ENCODE measurements around the gene ADGRG2.
A peak's percentile ranks its signal among the peaks of the same experiment; 100 is the strongest.
"Not testable (repeated sequence)": the region's sequence is repeated elsewhere in the genome, so short reads cannot be mapped to it uniquely, and the experiment has no call there.

Gene ADGRG2

DNA sequence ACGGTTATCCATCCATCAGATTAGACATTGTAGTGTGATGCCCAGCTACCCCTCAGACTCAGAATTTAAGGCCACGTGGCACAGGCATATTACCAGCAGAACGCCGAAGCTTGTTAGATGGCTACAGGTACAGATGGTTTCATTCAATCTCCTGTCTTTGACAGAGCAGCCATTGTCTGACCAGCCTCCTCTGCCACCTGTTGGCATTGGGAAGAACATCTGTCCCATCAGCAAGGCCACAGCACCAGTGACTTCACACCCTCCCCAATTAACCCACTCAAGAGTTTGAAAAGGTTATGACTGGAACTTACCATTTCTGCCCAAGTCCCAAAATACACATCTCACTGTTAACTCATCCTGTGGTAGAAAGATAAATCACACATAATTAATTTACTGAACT, 116.4 kb downstream of the ADGRG2 start:
- DNase-seq: no peak

DNA sequence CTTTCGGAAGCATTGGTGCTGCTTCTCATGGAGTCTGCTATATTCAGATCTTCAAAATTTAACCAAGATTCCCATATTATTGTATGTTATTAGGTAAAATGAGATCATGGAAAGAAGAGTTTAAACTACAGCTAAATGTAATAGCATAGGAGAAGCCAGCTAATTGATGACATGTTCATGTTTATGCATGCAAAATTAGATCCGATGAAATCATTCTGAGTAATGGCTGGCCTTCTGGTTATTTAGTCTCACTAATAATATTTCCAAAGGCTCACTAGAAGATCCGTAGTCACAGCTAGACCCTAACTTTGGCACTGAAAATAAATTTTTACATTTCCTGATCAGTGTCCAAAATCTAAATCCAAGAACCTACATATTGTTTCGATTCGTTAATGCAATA, 118.5 kb downstream of the ADGRG2 start:
- no peak for DNase-seq

DNA sequence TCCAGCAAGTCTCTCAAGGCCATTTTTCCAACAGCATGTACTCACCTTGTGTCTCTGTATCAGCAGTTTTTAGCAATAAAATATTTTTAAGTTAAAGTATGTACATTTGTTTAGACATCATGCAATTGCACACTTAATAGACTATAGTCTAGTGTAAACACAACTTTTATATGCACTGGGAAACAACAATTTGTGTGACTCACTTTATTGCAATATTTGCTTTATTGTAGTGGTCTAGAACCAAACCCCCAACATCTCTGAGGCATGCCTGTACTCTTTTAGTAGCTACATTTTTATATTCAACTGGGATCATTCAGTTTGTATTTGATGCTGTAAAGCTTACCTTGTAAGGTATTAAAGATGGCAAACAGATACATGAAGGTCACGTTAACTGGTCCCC, 123.6 kb downstream of the ADGRG2 start:
- DNase-seq: no peak

DNA sequence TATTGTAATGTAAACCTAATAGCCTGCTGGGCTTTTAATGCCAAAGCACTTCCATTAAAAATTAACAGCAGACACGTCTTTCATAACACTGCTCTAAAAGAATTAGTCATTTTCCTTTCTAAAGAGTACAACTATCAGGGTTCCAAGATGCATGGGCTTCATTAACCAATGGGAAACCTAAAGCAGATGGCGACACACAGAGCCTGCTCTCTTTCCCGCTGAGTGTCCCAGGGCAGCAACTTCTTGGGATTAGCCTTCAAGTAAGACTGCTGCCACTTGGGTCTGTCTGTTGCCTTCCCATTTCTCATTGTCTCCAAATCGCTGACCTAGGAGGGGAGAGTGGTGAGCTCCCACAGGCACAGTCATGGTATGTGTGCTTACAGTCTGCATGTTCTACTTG, 124.4 kb downstream of the ADGRG2 start:
- no peak for DNase-seq

DNA sequence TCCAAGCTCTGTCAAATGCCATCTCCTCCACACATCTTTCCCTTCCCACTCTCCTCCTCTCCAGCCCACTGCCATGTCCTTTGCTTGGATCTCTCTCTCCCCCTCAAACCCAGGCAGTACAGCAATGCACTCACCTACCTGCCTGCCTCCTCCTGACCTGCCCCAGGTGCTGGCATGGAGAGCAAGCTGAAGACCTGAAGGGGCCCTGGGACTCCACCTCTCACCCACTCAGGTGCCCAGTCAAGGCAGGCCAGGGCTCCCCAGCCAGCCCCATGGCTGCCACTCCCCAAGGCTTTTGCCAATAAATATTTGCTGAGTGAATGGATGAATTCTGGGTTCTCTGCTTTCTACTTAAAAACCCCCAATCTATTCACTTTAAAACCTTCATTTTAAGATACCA, 125.7 kb downstream of the ADGRG2 start:
- DNase-seq: no peak

DNA sequence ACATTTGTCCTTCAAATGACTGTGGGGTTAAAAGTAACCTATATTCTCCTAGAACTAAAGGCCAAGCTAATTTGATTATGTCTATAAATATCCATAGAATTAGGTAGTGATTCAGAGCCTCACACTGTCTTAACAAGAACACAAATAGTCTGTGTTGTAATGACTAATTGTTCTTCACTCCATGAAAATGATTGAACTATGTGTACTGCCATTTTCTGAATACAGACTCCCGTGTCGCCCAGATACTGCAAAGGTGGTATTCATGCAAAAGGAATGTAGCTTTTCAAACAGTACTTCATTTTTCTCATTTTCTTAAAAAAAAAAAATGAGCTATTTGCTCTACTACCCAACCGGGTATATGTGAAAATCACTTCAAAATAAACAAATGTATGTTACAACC, 127.0 kb downstream of the ADGRG2 start:
- no peak for DNase-seq

DNA sequence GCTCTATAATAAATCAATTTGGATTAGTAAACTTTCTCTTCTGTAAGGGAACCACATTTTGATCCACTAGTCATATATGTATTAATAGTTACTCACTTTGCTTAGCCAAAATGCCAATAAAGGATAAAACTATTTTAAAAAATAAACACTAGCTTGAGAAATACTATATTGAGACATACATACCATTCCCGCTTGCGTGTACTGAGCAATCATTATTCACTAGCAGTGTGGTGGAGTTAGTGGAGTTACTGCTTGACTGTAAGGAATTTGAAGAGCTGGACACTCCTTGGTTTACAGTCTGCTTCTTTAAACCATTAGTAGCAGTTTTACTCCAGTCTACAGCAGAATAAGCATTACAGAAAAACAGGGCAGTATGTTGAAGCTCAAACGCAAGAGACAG, 127.6 kb downstream of the ADGRG2 start:
- no peak for DNase-seq

DNA sequence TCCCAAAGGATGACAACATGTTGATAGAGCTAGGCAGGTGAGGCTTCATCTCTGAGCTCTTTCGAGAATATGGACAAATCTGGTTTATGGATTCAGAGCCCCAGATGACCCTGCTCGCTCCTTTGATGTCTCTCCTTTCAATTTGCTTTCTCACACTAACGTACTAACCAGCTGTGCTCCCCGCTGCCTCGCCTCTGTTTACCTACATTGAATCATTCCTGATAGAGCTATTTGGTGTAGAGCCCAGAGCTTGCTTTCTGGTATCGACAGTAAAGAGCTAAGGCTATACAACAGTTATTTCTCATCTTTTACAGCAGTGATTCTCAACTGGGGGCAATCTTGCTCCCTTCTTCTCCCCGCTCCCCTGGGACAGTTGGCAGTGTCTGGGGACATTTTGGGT, 129.4 kb downstream of the ADGRG2 start:
- no peak for DNase-seq

DNA sequence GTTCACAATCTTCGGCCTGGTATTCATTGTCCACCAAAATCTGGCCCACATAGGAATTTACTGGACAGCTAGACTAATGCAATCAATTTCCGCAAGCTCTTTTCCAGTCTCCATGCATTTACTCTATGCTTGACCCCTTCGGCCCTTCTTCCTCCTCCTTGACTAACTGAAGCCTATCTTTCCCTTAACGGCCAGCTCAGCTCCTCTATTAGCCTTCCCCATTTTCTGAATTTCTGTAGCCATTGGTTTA, 137.2 kb downstream of the ADGRG2 start:
- DNase-seq: no peak

DNA sequence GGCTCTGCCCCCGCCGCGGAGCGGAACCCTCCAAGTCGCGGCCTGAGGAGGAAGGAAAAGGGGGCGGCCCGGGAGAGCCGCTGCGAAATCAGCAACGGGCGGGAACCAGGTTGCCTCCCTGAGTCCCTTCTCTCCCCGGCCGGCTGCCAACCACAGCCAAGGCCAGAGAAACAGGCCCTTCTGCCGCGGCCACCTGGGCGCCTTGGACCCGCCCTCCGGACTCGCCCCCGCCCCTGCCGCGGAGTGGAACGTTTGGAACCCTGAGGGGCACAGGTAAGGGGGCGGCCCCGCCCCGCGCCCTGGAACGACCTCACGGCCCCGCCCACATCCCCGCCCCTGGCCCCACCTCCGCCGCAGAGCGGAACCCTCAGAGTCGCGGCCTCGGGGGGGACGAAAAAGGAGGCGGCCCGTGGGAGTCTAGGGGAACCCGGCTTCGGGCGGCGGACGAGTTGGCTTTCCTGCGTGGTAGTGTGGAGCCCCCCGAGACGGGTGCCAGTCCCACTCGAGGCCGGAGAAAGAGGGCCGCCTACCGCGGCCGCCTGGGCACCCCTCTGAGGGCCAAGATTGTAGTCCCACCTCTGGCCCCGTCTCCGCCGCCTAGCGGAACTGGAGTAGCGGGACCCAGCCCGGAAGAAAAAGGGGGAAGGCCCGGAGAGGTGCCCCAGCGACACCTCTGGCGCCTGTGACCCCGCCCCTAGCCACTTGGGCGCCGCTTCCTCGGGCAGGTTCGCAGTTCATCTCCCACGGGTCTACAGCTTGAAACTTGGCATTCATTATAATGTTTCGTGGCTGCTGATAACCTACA, 137.7 kb downstream of the ADGRG2 start:
- DNase-seq: peak; percentile 2 to 85 (median 66)

DNA sequence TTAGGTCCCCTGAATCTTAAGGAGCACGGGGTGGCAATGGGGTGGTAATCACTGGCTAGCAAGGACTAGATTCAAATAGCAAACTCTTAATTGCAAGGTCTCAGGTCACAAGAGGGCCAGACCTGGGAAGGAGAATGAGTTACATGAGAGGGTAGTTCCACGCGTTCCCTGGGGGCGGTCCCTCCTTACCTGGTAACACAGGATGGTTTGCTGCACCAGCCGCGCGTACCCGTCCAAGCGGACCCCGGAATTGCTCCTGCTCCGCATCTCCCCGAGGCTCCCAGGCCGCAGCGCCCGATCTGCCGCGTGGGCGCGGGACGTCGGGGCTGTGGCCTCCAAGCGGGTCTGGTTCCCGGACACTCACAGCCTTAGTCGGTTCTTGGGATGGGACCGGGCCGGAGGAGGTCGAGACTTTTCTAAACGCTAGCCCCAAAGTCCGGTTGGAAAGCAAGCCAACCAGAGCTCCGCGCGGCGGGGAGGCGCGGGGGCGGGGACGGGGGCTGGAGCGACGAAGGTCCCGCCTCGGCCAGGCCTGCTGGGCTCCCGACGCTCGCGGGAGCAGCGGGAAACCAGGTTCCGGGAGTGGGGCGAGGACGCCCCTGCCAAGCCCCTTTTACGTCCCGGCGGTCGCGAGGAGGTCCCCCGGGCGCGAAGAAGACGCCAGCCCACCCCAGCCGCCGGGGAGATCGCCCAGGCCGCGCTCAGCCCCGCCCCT, 138.4 kb downstream of the ADGRG2 start, which contains the start of gene PHKA2:
Gene PHKA2, minus strand, starts transcription at position 449 of the 715 bp plus-strand sequence. Its CDS starts 182 bp downstream, at position 267.
- DNase-seq: peak in 44 of 56 donors; percentile 0 to 65 (median 28)

DNA sequence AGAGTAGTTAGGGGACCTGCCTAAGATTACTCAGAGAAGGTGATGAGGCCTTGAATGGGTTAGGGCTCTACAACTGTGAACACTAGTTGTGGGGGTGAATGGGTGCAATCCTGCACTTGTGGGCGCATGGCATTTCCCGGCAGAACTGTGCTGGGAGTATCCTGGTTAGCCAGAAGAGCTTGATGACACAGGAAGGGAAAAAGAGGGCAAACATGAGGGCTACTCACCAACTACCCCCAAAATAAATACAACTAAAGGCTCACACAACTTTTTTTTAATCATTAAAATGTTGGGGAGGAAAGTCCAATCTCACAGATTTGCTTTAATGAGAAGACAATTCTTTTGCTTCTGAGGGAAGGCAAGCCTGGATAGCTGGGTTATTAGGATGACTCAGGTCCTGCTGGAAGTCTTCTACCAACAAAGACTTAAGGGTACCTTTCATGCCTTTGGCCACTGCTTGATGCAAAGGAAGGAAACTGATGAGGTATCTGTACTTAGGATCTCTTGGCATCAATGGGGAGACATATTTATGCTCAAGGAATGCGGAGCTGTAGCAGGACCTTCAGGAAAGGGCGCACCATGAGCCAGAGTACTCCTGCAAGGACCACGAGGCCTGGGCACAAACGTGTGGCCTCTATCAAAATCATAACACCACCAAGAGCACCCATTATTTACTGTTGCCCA, 141.0 kb downstream of the ADGRG2 start:
- no peak for DNase-seq

DNA sequence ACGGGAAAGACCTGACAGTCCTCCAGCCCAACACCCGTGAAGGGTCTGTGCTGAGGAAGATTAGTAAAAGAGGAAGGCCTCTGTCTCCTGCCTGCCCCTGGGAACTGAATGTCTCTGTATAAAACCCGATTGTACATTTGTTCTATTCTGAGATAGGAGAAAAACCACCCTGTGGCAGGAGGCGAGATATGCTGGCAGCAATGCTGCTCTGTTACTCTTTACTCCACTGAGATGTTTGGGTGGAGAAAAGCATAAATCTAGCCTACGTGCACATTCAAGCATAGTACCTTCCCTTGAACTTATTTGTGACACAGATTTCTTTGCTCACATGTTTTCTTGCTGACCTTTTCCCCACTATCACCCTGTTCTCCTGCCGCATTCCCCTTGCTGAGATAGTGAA, 142.0 kb downstream of the ADGRG2 start:
- DNase-seq: not testable (repeated sequence)

DNA sequence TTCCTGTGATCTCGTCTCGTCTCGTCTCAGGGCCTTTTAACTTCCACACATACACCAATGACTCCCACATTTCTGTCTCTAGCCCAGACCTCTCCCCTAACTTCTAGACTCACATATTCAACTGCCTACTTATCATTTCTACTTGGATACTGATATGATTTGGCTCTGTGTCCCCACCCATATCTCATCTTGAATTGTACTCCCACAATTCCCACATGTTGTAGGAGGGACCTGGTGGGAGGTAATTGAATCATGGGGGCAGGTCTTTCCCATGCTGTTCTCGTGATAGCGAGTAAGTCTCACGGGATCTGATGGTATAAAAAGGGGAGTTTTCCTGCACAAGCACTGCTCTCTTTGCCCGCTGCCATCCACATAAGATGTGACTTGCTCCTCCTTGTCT, 147.3 kb downstream of the ADGRG2 start:
- DNase-seq: no peak

DNA sequence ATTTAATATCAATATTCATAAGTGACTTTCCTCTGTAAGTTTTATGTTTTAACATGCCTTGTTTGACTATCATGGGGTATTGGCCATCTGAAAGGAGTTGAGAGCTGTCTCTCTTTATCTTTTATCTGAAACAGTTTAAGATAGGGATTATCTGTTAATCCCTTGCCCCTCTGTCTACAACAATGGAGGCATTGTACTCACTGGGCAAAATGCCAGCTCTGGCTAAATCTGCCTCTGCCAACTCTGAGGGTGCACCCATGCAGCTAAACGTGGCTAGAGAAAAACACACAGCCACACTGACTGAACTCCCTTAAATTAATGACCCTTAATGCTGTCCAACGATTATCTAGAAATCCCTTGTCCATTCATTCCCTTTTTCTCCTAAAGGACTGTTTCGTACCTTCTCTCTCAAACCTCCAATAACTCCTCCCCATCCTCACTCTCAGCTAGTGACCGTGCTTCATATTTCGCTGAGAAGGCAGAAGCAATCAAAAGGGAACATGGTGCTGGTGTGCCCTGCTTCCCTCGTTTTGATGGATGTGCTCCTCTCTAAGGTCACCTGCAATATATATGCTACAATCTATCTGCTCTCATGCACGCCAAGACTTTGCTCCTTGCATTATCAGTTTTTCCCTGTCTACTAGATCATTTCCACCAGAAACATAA, 148.6 kb downstream of the ADGRG2 start:
- DNase-seq: peak in 28 of 56 donors; percentile 0 to 67 (median 12)

DNA sequence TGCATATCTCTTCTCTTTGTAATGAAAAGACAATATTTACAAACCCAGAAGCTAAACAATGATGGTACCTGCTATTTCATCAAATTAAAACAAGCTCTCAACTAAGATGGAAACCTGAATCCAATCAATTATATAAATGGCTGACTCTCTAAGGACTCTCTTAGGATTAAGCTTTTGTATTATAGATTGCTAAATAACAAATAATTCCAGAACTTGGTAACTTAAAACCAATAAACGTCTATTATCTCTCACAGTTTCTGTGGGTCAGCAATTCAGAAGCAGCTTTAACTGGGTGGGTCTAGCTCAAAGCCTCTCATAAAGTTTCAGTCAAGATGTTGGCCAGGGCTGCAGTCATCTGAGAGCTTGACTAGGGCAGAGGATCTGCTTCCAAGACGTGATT, 150.8 kb downstream of the ADGRG2 start:
- DNase-seq: no peak

DNA sequence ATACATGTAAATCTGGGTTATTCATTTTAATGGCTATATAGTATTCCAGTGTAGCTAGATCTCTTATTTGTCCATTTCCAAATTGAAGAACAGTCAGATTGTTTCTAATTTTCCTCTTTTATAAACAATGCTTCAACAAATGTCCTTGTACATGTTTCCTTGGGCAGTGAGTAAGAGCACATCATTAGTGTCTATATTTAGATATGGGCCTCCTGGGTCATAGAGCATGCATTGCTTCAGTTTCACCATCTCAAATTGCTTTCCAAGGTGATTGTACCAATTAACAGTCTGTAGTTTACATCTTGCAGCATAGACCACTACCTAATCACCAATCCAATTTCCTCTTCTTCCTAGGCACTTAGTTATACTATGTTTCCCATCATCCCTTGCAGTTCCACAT, 151.8 kb downstream of the ADGRG2 start:
- DNase-seq: no peak

DNA sequence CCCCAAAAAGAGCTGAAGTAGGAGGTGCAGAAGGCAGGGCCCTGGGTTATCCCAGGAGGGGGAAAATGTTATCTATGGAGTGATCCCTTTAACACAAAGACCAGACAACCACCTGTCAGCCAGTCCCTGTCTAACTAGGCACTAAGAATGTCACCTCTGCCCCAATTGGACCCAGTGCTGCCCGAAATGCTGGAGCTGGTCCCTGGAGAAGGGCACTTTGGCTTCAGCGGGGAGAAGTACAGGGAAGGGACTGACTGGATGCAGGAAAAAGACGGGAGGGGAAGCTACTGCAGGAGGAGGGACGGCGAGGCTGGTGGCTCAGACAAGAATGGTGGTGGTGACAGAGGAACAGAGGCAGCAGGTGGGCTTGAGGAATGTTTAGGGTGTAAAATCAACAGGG, 155.6 kb downstream of the ADGRG2 start:
- DNase-seq: no peak

DNA sequence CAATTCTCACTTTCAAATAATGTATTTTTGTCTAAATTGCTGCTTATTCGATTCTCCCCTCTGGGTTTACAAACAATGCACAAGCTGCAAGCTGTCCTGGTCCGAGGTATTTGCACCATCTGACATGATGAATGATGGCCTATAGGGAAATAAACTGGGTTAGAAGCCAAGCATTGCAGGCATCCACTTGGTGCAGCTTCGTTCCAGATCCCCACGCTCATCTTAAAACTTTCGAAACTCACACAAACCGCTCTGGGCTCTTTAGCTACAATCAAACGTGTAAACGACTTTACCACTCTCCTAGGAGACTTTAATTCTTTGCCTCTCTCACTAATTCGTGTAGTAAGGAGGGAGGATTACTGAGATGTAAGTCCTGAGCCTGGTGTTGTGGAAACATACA, 157.4 kb downstream of the ADGRG2 start:
- DNase-seq: no peak

DNA sequence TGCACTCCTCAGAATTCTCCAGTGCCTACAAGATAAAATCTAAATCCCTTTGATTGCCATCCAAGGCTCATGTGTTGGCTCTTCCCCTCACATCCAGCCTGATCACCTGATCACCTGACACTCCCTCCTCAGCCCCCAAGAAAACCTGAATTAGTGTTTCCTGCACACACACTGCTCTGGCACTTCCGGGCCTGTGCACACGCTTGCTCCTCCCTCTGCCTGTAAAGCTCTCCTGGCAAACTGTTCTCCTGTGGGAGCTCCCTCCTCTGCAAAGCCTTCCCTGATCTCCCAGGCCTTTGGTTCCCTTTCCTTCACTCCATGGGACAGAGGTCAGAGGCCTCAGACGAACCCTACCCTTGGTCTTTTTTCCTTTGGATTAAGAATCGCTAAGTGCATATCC, 158.2 kb downstream of the ADGRG2 start:
- no peak for DNase-seq

DNA sequence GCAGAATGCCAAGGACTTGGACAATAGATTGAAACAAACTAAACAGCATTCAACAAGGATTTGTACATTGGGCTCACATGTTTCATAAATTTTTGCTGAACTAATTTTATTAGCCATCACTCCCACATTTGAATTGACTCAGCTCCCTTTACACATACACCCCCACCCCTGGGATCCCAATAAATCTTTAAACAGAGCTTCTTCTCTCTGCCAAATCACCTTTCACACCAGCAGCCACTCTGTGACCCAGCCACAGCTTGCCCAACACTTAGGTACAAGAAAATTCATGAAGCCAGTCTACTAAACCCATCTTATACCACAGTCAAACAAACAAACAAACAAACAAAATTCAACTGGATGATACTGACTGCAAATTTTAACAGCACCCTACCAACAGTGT, 159.9 kb downstream of the ADGRG2 start:
- DNase-seq: no peak

DNA sequence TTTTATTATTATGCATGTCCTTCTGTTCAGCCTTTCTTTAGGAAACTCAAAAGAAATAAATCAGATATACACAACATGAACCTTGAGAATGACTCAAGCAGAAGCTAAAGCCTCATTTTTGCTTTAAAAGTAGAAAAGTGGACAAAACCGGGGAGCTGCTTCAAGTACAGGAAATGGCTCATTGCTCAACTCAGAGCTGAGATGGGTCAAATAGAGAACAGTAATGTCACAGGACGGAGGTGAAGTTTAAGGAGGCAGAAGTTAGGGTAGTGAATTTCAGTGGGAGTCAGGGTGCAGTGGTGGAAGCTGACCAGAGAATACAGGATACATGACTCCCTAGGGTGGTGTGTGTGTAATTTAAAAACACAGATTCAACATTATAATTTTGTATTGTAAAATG, 160.6 kb downstream of the ADGRG2 start:
- no peak for DNase-seq

Measured in amygdala (tissue), 56 donors.